Caco-2 (cell line): ENCODE results near the gene OAF. TPM values are rescaled to one million over a fixed set of nuclear protein-coding genes. Genes with fewer than 3 reads are reported as not detected.

Experiments used
- BruUV-seq: library from RNA; stranded (reverse); fragments of 400-500 nt; replicated peaks from 2 replicates; lab custom pipeline; 2021; lab: Mats Ljungman, UMichigan
- CTCF ChIA-PET: fragments of 300-600 bp; sonication (Branson Sonifier 250); formaldehyde crosslinking; loops from one replicate; lab custom pipeline; 2022; ENCODE audit warnings: antibody characterized with exemption; lab: Charles Lee
- POLR2A ChIA-PET: fragments of 300-600 bp; sonication (Branson Sonifier 250); formaldehyde crosslinking; loops from one replicate; lab custom pipeline; 2022; ENCODE audit warnings: antibody characterized with exemption; lab: Charles Lee
- DNase-seq, 2 experiments: peaks; one replicate each; pipeline versions ENCODE4 v3.0.0 to v3.0.0-alpha.2; 2020 to 2022
- H3K27me3 ChIP-seq: replicated peaks from 2 replicates; pipeline ENCODE4 v1.6.0; 2011; ENCODE audit warnings: low read length; ENCODE audit not compliant: control insufficient read depth, insufficient read depth
- H3K36me3 ChIP-seq: 2 replicates; pipeline ENCODE4 v1.5.1; 2011; ENCODE audit warnings: low read length; ENCODE audit not compliant: control insufficient read depth, insufficient read depth
- H3K4me1 ChIP-seq: fragments of 250-450 bp; sonication (Bioruptor Pico); 2 replicates; pipeline ENCODE4 v1.5.1; 2020; ENCODE audit warnings: mild to moderate bottlenecking
- H3K4me3 ChIP-seq: 2 replicates; pipeline ENCODE4 v1.5.1; 2011; ENCODE audit warnings: low read depth, mild to moderate bottlenecking, control low read depth, low read length
- H3K9me3 ChIP-seq: fragments of 250-450 bp; sonication (Bioruptor Pico); 2 replicates; pipeline ENCODE4 v1.5.1; 2020; ENCODE audit warnings: mild to moderate bottlenecking, moderate library complexity
- H3K27ac Mint-ChIP-seq: one replicate; pipeline ENCODE4 v1.8.0; 2022; ENCODE audit warnings: mixed read lengths; ENCODE audit not compliant: unreplicated experiment
- H3K27me3 Mint-ChIP-seq: one replicate; pipeline ENCODE4 v1.8.0; 2022; ENCODE audit warnings: mixed read lengths; ENCODE audit not compliant: insufficient read depth, unreplicated experiment
- H3K36me3 Mint-ChIP-seq: one replicate; pipeline ENCODE4 v1.8.0; 2022; ENCODE audit warnings: mild to moderate bottlenecking, mixed read lengths; ENCODE audit not compliant: insufficient read depth, unreplicated experiment
- H3K4me1 Mint-ChIP-seq: one replicate; pipeline ENCODE4 v1.8.0; 2022; ENCODE audit warnings: low read depth, mixed read lengths; ENCODE audit not compliant: unreplicated experiment
- H3K4me3 Mint-ChIP-seq: one replicate; pipeline ENCODE4 v1.8.0; 2022; ENCODE audit warnings: mild to moderate bottlenecking, moderate library complexity, mixed read lengths; ENCODE audit not compliant: unreplicated experiment
- H3K9me3 Mint-ChIP-seq: one replicate; pipeline ENCODE4 v1.8.0; 2022; ENCODE audit warnings: mixed read lengths; ENCODE audit not compliant: unreplicated experiment
- CTCF ChIP-seq, 2 experiments: fragments of 200-600 bp in 1 of 2; IDR thresholded peaks; 1 replicate in 1 of 2; 2 replicates in 1 of 2; pipeline versions ENCODE4 v1.5.1 to v1.8.0; 2011 to 2022; ENCODE audit warnings: antibody characterized with exemption in 1 of 2, control low read depth in 1 of 2, inconsistent platforms in 1 of 2, low read depth in 1 of 2, low read length in 1 of 2, mild to moderate bottlenecking in 1 of 2, moderate library complexity in 1 of 2; ENCODE audit not compliant: insufficient read depth in 1 of 2, severe bottlenecking in 1 of 2, unreplicated experiment in 1 of 2
- intact Hi-C: fragments of 100-400 bp; cut with micrococcal nuclease; formaldehyde crosslinking; loops from one replicate; pipeline ENCODE4 v1.10.0; 2022; ENCODE audit not compliant: unreplicated experiment
- total RNA-seq: library from RNA; stranded (reverse); gene quantifications from 2 replicates; pipeline ENCODE4 v1.2.3, GENCODE V29; 2022

Gene OAF
- total RNA-seq, 1 experiment from 2014 or later = 31.3 TPM

GRCh38 chr11:120169981-120170698 lies 40.7 kb upstream of the OAF start:
- Mint-ChIP-seq H3K4me3 (peak overlapping the region; percentile 10), H3K27me3 (peaks cover 22% of the 10 kb centered on the region), H3K27ac (no peak overlapping the region), H3K36me3 (no peaks in the 10 kb centered on the region), H3K4me1 (no peaks in the 10 kb centered on the region), H3K9me3 (peaks cover 11% of the 10 kb centered on the region)
- no TSS peak for BruUV-seq
- Histone ChIP-seq H3K9me3 (peaks cover 4% of the 10 kb centered on the region; the same call in 1 of the 2 replicates), H3K4me3 (no peak overlapping the region), H3K36me3 (no peaks in the 10 kb centered on the region), H3K4me1 (peaks cover 8% of the 10 kb centered on the region), H3K27me3 (no peaks in the 10 kb centered on the region)
- peak in 1 of 2 experiments; percentile 38 for DNase-seq
- ChIA-PET CTCF (interaction anchor here (0.6 to 2.9 kb wide), 7 partner anchors 15 to 133 kb away, joined by 3 to 14 read pairs (median 5); no protein-coding TSS in a partner anchor), POLR2A (no interaction called here)
- TF ChIP-seq CTCF (IDR thresholded peaks at IDR 0.05; ENCODE audit: insufficient read depth in 1 of 2, low read depth in 1 of 2, low read length in 1 of 2, severe bottlenecking in 1 of 2, unreplicated experiment in 1 of 2) = no peak
- intact Hi-C loops = loop anchor here (1.0 kb wide), 1 partner anchor 504 kb away; no protein-coding TSS in a partner anchor

GRCh38 chr11:120170741-120171261 lies 40.0 kb upstream of the OAF start:
- ChIA-PET CTCF (interaction anchor here (0.6 to 2.9 kb wide), 6 partner anchors 14 to 132 kb away, joined by 3 to 8 read pairs (median 4); no protein-coding TSS in a partner anchor), POLR2A (no interaction called here)
- peaks cover 4% of the 10 kb centered on the region for H3K9me3 Mint-ChIP-seq
- intact Hi-C loops = no loop called here
- no peak for TF ChIP-seq CTCF (IDR thresholded peaks at IDR 0.05; ENCODE audit: insufficient read depth in 1 of 2, low read depth in 1 of 2, low read length in 1 of 2, severe bottlenecking in 1 of 2, unreplicated experiment in 1 of 2)
- H3K4me1 Mint-ChIP-seq = no peaks in the 10 kb centered on the region
- peaks cover 1% of the 10 kb centered on the region; the same call in 1 of the 2 replicates for H3K9me3 ChIP-seq
- no TSS peak for BruUV-seq
- no peaks in the 10 kb centered on the region for H3K27me3 ChIP-seq
- H3K4me3 ChIP-seq = no peak overlapping the region
- H3K36me3 ChIP-seq = no peaks in the 10 kb centered on the region
- H3K27ac Mint-ChIP-seq = no peak overlapping the region
- H3K27me3 Mint-ChIP-seq = peaks cover 19% of the 10 kb centered on the region
- H3K4me3 Mint-ChIP-seq = peak overlapping the region; percentile 10
- peaks cover 8% of the 10 kb centered on the region for H3K4me1 ChIP-seq
- peak in 1 of 2 experiments; percentile 38 for DNase-seq
- no peaks in the 10 kb centered on the region for H3K36me3 Mint-ChIP-seq

GRCh38 chr11:120172054-120172911 lies 38.5 kb upstream of the OAF start:
- BruUV-seq = no TSS peak
- Mint-ChIP-seq H3K36me3 (no peaks in the 10 kb centered on the region), H3K27me3 (peaks cover 9% of the 10 kb centered on the region), H3K4me3 (no peak overlapping the region), H3K4me1 (no peaks in the 10 kb centered on the region), H3K27ac (no peak overlapping the region), H3K9me3 (no peaks in the 10 kb centered on the region)
- Histone ChIP-seq H3K9me3 (no peaks in the 10 kb centered on the region), H3K27me3 (no peaks in the 10 kb centered on the region), H3K4me3 (no peak overlapping the region), H3K4me1 (peaks cover 8% of the 10 kb centered on the region), H3K36me3 (no peaks in the 10 kb centered on the region)
- ChIA-PET POLR2A (no interaction called here), CTCF (interaction anchor here (0.8 to 2.9 kb wide), 4 partner anchors 13 to 58 kb away, joined by 3 to 8 read pairs (median 4); no protein-coding TSS in a partner anchor)
- intact Hi-C loops = loop anchor here (1.0 kb wide), 4 partner anchors 11 to 131 kb away; no protein-coding TSS in a partner anchor
- peak; percentile 95 to 98 for TF ChIP-seq CTCF (IDR thresholded peaks at IDR 0.05; ENCODE audit: insufficient read depth in 1 of 2, low read depth in 1 of 2, low read length in 1 of 2, severe bottlenecking in 1 of 2, unreplicated experiment in 1 of 2)
- peak; percentile 87 to 88 for DNase-seq
